HG02938 (cell line): ENCODE data around the gene SDK1.
"Not testable (repeated sequence)": the region's sequence is repeated elsewhere in the genome, so short reads cannot be mapped to it uniquely, and the experiment has no call there.

ENCODE experiments used
- ATAC-seq: cut with Tn5 transposase; IDR thresholded peaks from one replicate; pipeline ENCODE4 v1.9.1; 2021; ENCODE audit warnings: mild to moderate bottlenecking, moderate library complexity; ENCODE audit not compliant: unreplicated experiment

The SDK1 gene

DNA sequence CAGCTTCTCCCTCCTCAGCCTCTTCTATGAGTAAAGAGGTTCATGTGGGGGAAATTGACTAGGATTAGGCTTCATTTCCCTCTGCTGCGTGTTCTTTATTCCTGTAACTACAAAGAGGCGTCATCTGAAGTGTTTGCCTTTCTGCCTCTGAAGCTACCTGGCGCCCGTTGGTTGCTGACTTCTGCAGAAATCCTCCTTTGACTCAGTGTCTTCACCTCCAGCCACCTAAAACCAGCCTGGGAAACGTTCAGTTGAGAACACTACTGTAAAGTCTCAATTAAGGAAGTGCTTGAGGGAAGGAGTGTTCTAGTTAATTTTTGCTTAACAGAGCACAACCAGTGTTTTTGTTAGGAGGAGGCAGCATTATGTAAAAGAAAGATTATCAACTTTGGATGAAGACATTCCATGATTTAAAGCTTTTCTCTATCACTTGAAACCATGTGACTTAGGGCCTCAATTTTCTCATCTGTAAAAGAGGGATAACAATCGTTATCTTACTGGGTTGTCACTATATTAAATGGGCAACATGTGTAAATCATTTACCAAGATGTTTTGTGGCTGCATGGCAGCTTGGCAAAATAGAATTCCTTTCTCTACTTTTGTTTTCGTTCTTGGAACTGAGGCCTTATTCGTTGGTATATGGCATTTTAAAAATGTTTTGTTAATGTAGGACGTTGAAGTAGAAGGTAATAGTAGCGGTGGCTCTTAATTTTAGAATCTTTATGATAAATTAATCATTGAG, 642.9 kb downstream of the SDK1 start:
- no peak for ATAC-seq

GRCh38 chr7:3949242-3949640, 648.2 kb downstream of the SDK1 start:
- ATAC-seq = no peak

GRCh38 chr7:3950249-3950648, 649.2 kb downstream of the SDK1 start:
- ATAC-seq = peak; percentile 67

GRCh38 chr7:3951316-3952055, 650.4 kb downstream of the SDK1 start:
- ATAC-seq = no peak

DNA sequence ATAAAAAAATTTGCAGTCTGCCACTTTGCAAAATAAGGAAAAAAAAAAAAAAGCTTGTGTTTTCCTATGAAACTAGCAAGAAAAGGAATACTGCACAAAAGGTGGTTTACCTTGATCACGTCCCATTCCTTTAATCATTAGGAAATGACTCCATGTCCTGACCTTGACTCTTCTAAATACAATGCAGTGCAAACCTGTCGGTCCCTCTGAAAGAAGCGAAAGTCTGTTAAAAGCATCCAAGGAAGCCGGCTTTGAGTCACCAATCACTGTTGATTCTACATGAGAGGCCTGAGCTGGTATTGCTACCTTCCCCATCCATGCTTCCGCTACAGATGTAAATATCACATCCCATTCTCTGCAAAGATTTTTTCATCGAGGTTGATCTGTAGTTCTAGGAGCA, 652.1 kb downstream of the SDK1 start:
- ATAC-seq = no peak

DNA sequence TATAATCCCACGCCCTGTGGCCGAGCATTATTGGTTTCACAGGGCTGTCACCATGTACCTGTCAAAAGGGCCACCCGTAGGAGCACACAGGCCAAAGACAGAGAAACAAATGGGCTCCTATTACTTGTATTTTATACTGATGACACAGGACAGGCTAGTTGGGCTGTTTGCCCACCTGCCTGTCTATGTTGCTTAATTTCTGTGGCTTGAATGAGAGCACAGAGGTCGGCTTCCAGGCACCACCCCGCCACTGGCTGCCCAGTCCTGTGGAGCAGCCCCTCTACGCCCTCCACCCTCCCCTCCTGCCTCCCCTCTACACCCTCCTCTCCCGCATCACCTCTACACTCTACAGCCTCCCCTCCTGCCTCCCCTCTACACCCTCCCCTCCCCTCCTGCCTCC, 652.9 kb downstream of the SDK1 start:
- no peak for ATAC-seq

GRCh38 chr7:3955026-3955425, 654.0 kb downstream of the SDK1 start:
- ATAC-seq = no peak

- peak; percentile 69 for ATAC-seq
Measured at GRCh38 chr7:3955751-3956696, 655.0 kb downstream of the SDK1 start.

DNA sequence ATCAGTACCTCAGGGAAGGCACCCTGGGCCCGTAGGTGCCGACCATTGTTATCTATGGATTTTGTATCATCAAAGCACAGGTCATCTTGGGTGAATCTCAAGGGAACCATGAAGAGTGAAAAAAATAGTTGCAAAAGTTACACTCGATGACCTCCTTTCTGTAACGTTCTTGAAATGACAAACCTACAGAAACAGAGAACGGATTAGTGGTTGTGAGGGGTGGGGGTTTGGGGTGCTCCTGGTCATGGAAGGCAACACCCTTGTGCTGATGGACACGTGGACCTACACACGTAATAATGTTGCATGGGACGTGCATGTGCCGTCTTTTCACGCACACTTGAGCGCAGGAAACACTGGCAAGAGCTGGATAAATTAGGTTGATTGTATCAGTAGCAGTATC, 655.9 kb downstream of the SDK1 start:
- peak; percentile 58 for ATAC-seq

DNA sequence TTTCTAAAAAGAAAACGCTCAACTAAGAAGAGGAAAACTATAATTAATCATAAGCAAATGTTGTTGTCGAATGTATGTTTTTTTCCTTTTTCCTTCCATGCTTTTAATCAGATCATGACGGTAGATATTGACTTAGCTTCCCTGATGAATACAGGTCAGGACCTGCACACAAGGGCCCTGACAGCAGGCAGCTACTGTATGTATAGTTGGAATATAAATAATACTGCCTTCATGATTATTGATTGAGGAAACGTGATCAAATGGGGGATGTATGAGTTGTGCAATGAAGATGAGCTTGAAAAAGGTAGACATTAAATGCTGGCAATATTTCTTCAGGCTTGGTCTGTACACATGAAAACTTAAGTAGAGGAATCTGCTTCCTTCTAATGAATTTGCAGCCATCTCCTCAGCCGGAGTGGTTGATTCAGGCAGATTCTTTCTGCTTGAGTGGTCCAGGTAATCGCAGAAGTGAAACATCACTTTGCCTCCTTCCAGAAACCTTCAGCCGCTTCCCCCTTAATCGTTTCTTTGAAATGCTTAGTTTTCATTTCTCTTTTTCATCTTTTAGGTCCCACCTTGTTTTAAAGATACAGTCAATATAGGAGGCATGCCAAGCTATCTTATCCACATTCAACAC, 656.5 kb downstream of the SDK1 start:
- no peak for ATAC-seq

- no peak for ATAC-seq
Measured at GRCh38 chr7:3958109-3958483, 657.0 kb downstream of the SDK1 start.

GRCh38 chr7:3959364-3959763, 658.3 kb downstream of the SDK1 start:
- no peak for ATAC-seq

DNA sequence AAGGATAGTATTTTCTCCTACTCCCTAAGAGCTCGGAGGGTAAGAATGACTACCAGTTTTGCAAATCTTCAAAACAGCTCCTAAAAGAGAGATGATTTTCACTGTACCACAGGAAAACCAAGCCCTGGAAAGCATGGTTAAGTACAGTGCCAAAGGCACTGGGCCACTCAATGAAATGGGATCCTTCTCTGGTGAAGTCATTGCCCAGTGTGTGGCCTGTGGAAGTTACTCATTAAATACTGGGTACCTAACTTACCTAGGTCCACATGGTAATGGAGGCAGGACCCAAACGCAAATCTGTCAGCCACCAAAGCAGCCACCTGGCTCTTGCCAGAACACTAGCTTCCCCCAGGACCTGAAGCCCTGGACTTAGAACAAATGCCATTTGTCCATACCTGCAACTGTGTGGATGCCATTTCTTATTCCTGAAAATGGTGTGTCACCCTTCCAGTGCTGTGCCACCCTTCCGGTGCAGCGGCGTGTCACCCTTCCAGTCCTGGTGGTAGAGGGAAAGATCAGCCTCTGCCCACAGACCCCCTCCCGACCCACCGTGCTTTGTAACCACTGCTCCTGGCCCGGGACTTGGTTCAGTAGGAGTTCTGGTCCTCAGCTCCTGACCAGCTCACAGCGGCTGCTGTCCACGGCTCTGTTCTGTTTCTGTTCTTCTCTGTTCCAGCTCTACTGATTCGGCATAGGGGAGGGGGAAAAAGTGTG, 659.2 kb downstream of the SDK1 start:
- no peak for ATAC-seq

- no peak for ATAC-seq
Measured at GRCh38 chr7:3960942-3961341, 659.9 kb downstream of the SDK1 start.

GRCh38 chr7:3961857-3962503, 660.9 kb downstream of the SDK1 start:
- ATAC-seq = no peak

GRCh38 chr7:3963768-3964167, 662.7 kb downstream of the SDK1 start:
- not testable (repeated sequence) for ATAC-seq

- ATAC-seq = no peak
Measured at GRCh38 chr7:3964980-3965606, 664.0 kb downstream of the SDK1 start.

DNA sequence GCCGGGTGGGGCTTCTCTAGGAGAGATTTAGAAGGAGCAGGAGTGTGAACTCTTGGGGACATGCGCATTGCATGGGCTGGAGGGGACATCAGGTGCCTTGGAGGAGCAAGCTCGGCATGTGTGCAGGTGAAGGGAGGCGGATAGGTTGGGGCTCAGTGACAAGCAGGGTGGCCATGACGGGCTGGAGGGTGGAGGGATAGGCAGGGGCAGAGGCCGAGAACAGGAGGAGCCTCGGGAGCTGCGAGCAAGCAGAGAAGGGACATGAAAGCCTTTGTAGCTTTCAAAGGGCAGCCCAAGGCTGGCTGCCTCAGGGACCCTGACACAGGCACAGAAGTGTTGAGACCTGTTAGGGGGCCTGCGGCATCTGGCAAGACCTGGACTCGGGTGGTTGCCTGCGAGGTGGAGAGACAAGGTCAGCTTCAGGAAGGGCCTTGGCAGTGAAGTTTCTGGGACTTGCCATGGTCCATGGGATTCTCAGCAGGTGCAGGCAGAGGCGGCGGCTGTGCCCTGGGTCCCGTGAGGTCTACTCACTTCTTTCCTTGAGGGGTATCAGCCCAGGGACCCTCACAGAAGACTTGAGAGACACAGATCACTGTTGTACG, 664.8 kb downstream of the SDK1 start:
- ATAC-seq = no peak

GRCh38 chr7:3968234-3968633, 667.2 kb downstream of the SDK1 start:
- no peak for ATAC-seq
